ENCODE results near the gene CHSY3.

Gene CHSY3

GRCh38 chr5:129904102-129904666, at the start of gene CHSY3:
Gene CHSY3 (plus strand): TSS chr5:129904465.
- DNase-seq (ENCODE audit: low read depth in 2 of 2): peak in 1 of 2 donors; percentile 22

- DNase-seq (ENCODE audit: low read depth in 2 of 2): no peak
Observed at GRCh38 chr5:129856325-129856724, 47.9 kb upstream of the CHSY3 start.

GRCh38 chr5:129857116-129857515, 47.1 kb upstream of the CHSY3 start:
- no peak for DNase-seq (ENCODE audit: low read depth in 2 of 2)

GRCh38 chr5:129858131-129858675, 46.1 kb upstream of the CHSY3 start:
- no peak for DNase-seq (ENCODE audit: low read depth in 2 of 2)

GRCh38 chr5:129884322-129884721, 19.9 kb upstream of the CHSY3 start:
- DNase-seq (ENCODE audit: low read depth in 2 of 2): no peak

GRCh38 chr5:129899454-129899853, 4.8 kb upstream of the CHSY3 start:
- DNase-seq (ENCODE audit: low read depth in 2 of 2): no peak

GRCh38 chr5:129902816-129903215, 1.4 kb upstream of the CHSY3 start:
- no peak for DNase-seq (ENCODE audit: low read depth in 2 of 2)

GRCh38 chr5:129903466-129904101, 681 bp upstream of the CHSY3 start:
- DNase-seq (ENCODE audit: low read depth in 2 of 2): no peak

- DNase-seq (ENCODE audit: low read depth in 2 of 2): no peak
Observed at GRCh38 chr5:129904667-129905472, 605 bp downstream of the CHSY3 start.

- no peak for DNase-seq (ENCODE audit: low read depth in 2 of 2)
Observed at GRCh38 chr5:129905473-129906176, 1.4 kb downstream of the CHSY3 start.

GRCh38 chr5:129906177-129906887, 2.1 kb downstream of the CHSY3 start:
- DNase-seq (ENCODE audit: low read depth in 2 of 2): no peak

GRCh38 chr5:129909225-129909624, 5.0 kb downstream of the CHSY3 start:
- no peak for DNase-seq (ENCODE audit: low read depth in 2 of 2)

- no peak for DNase-seq (ENCODE audit: low read depth in 2 of 2)
Observed at GRCh38 chr5:129912601-129913255, 8.5 kb downstream of the CHSY3 start.

- DNase-seq (ENCODE audit: low read depth in 2 of 2): no peak
Observed at GRCh38 chr5:129915415-129915814, 11.2 kb downstream of the CHSY3 start.

GRCh38 chr5:129917224-129917623, 13.0 kb downstream of the CHSY3 start:
- DNase-seq (ENCODE audit: low read depth in 2 of 2): no peak

- DNase-seq (ENCODE audit: low read depth in 2 of 2): no peak
Observed at GRCh38 chr5:129921204-129921603, 16.9 kb downstream of the CHSY3 start.

- no peak for DNase-seq (ENCODE audit: low read depth in 2 of 2)
Observed at GRCh38 chr5:129930221-129930620, 26.0 kb downstream of the CHSY3 start.

- DNase-seq (ENCODE audit: low read depth in 2 of 2): no peak
Observed at GRCh38 chr5:129935626-129936025, 31.4 kb downstream of the CHSY3 start.

- DNase-seq (ENCODE audit: low read depth in 2 of 2): no peak
Observed at GRCh38 chr5:129938077-129938476, 33.8 kb downstream of the CHSY3 start.

- no peak for DNase-seq (ENCODE audit: low read depth in 2 of 2)
Observed at GRCh38 chr5:129943936-129944335, 39.7 kb downstream of the CHSY3 start.

GRCh38 chr5:129945028-129945427, 40.8 kb downstream of the CHSY3 start:
- no peak for DNase-seq (ENCODE audit: low read depth in 2 of 2)
